Coronary artery (tissue), 2 donors: ENCODE results near the gene STXBP4.

Source experiments
- DNase-seq: peaks from one replicate; pipeline ENCODE4 v3.0.0-alpha.2; 2017; ENCODE audit warnings: low spot score
- H3K27ac ChIP-seq, 2 donors: fragments of 200-600 bp; sonication (generic); one replicate each; pipeline ENCODE4 v1.5.1; 2016 to 2019
- H3K4me3 ChIP-seq: fragments of 200-600 bp; sonication (generic); 2 replicates; pipeline ENCODE4 v1.5.1; 2016; ENCODE audit warnings: mild to moderate bottlenecking, moderate library complexity
- CTCF ChIP-seq: fragments of 200-600 bp; sonication (generic); IDR thresholded peaks from one replicate; pipeline ENCODE4 v1.5.1; 2019; ENCODE audit warnings: antibody characterized with exemption

STXBP4 gene

GRCh38 chr17:54968262-54968987, at the start of gene STXBP4, which contains the start of gene COX11:
Gene STXBP4 (plus strand): TSS chr17:54968765. CDS start chr17:54986220, 17,455 bp downstream.
Gene COX11 (minus strand): TSS chr17:54968654. CDS start chr17:54968646, 8 bp downstream.
- DNase-seq: peak; percentile 96
- Histone ChIP-seq H3K4me3 (peak within 1 kb of the TSS; percentile 90), H3K27ac (peak within 1 kb of the TSS; percentile 89)
- TF ChIP-seq CTCF: no peak

- TF ChIP-seq CTCF: no peak
- Histone ChIP-seq H3K27ac (no peak overlapping the region), H3K4me3 (no peak overlapping the region)
- DNase-seq: no peak
Observed at GRCh38 chr17:54919425-54919824, 49.1 kb upstream of the STXBP4 start.

GRCh38 chr17:54920819-54921218, 47.7 kb upstream of the STXBP4 start:
- Histone ChIP-seq H3K27ac (no peak overlapping the region), H3K4me3 (no peak overlapping the region)
- no peak for TF ChIP-seq CTCF
- no peak for DNase-seq

- Histone ChIP-seq H3K27ac (no peak overlapping the region), H3K4me3 (no peak overlapping the region)
- DNase-seq: no peak
- no peak for TF ChIP-seq CTCF
Observed at GRCh38 chr17:54924405-54924804, 44.2 kb upstream of the STXBP4 start.

GRCh38 chr17:54927525-54927924, 41.0 kb upstream of the STXBP4 start:
- no peak for TF ChIP-seq CTCF
- H3K4me3 ChIP-seq: no peak overlapping the region
- no peak for DNase-seq

GRCh38 chr17:54932711-54933110, 35.9 kb upstream of the STXBP4 start:
- H3K27ac ChIP-seq: no peak overlapping the region
- no peak for DNase-seq
- no peak overlapping the region for H3K4me3 ChIP-seq
- no peak for TF ChIP-seq CTCF

More at GRCh38 chr17:54927525-54927924, 41.0 kb upstream of the STXBP4 start:
- H3K27ac ChIP-seq: no peak overlapping the region

GRCh38 chr17:54933921-54934320, 34.6 kb upstream of the STXBP4 start:
- no peak for DNase-seq
- no peak for TF ChIP-seq CTCF

More at GRCh38 chr17:54933921-54934320, 34.6 kb upstream of the STXBP4 start:
- Histone ChIP-seq H3K4me3 (no peak overlapping the region), H3K27ac (no peak overlapping the region)
